HG02943 (cell line): ENCODE results near the gene KRCC1.
A peak's percentile ranks its signal among the peaks of the same experiment; 100 is the strongest.
"Not testable (repeated sequence)": the region's sequence is repeated elsewhere in the genome, so short reads cannot be mapped to it uniquely, and the experiment has no call there.

Experiments
- ATAC-seq: cut with Tn5 transposase; IDR thresholded peaks from one replicate; pipeline ENCODE4 v1.9.1; 2021; ENCODE audit warnings: mild to moderate bottlenecking, low read depth, moderate library complexity; ENCODE audit not compliant: unreplicated experiment

Gene KRCC1

GRCh38 chr2:88048541-88048940, 7.0 kb downstream of the KRCC1 start:
- no peak for ATAC-seq

- not testable (repeated sequence) for ATAC-seq
These were observed 10.0 kb downstream of the KRCC1 start for GRCh38 chr2:88045561-88045960.

- no peak for ATAC-seq
These were observed 13.1 kb downstream of the KRCC1 start for GRCh38 chr2:88042476-88042875.

DNA sequence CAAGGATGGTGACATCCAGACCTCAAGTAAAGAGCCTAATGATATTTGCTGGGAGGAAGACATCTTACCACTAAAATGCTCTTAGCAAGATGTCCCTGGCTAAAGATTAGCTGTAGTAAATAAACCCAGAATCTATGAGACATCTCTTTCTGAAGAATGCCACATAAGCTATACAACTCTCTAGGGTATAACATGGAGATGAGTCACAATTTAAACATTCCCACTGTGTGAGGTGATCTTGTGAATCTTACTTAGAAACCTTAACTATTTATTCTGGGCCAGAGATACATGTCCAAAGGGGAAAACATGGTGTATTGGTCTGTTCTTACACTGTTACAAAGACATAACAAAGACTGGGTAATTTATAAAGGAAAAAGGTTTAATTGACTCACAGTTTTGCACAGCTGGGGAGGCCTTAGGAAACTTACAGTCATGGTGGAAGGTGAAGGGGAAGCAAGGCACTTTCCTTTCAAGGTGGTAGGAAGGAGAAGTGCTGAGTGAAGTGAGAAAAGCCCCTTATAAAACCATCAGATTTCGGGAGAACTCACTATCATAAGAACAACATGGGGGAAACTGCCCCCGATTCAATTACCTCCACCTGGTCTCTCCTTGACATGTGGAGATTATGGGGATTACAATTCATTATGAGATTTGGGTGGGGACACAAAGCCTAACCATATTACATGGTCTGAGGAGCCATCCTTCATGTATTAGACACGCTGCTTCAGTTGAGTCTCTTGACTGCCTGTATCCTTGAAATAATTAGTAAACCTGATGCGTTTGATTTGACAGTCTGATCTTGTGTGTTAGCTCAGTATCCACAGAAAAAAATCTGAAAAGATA, 17.1 kb downstream of the KRCC1 start:
- no peak for ATAC-seq

DNA sequence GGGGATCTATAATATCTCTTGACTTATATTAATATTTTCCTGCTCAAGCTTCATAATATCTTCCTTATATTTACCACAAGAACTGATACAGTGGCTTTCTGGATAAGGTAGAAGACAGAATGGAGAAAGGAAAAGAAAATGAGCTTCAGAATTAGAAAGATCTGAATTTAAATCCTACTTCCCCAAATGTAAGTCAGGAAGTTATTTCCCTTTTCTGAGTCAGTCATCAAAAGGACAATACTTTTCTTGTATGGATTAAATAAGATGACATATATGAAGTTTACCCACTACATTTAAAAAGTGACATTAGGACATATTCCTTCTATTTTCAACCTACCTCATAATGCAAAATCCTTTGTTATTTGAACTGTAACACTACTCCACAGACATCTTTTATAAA, 19.0 kb downstream of the KRCC1 start:
- ATAC-seq: no peak

GRCh38 chr2:88036182-88036581, 19.4 kb downstream of the KRCC1 start:
- no peak for ATAC-seq

GRCh38 chr2:88032070-88032702, 23.4 kb downstream of the KRCC1 start:
- no peak for ATAC-seq

DNA sequence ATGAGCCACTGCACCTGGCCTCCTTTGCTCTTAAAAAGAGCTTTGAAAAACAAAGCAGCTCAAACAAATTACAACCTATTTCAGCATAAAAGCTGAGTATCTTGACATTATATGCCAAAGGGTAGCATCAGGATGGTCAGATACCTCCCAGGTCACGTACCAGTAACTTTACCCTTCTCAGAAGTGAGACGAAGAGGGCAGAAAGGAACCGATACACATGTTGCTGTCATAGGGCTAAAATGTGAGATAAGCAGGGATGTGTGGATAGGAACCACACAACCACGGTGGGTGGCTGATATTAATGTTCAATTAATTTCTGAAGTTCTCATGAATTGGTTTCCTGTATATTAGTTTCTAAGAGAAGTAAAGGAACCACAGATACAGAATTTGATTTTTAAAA, 26.7 kb downstream of the KRCC1 start:
- no peak for ATAC-seq

DNA sequence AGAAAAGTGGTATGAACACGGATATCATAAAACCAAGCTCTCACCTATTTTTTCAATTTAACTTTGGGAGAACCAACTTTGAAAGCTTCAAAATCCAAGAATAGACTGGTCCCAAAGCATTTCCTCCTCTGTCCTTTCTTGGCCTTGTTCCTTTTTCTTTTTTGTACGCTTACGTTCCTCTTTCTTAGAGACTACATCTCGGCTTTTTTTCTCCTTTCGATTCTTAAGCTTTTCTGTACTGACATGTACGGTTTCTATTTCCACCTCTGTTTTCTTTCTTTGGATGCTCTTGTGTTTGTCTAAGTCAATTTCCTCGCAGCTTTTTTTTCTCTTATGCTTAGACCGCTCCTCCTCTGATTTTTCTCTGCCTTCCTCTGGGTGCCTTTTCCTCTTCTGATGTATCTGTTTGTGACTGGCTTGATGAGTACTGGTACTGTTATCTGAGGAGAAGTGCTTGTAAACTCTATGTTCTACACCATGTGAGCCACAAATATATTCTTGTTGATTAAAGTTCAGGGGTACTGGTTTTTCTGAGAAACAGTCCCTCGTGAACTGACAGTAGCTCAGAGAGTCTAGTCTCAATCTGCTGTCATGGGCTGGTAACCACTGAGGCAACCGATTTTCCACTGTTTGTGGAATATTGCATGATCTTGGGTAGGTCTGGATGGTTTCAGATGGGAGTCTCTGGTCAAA, 27.7 kb downstream of the KRCC1 start:
- ATAC-seq: no peak

DNA sequence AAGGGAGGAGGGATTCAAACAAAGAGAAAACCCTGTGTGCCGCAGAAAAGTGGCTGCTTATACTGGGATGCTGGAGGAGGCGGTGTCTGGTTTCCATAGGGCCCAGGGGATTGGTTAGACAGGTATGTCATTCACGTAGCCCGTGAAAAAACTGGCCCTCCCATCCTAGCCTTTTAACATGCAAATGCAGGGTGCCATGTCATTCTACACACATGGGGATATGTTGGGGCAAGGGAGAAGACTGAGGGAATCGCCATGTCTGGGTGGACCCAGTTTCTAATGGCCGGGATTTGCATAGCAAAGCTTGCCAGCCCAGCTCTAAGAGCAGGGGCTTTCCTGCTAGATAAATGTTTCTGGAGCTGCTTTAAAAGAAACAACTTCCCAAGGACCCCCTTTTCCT, 31.1 kb downstream of the KRCC1 start:
- no peak for ATAC-seq

DNA sequence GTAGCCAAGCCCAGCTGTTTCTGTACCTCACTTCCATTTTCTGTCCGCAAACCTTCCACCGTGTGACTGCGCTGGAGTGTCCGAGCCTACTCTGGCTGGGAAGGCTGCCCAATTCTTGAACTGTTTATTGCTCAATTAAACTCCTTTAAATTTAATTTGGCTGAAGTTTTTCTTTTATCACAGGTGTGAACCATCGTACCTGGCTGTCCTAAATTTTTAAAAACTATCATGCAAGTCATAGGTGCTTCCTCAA, 33.0 kb downstream of the KRCC1 start:
- ATAC-seq: no peak

DNA sequence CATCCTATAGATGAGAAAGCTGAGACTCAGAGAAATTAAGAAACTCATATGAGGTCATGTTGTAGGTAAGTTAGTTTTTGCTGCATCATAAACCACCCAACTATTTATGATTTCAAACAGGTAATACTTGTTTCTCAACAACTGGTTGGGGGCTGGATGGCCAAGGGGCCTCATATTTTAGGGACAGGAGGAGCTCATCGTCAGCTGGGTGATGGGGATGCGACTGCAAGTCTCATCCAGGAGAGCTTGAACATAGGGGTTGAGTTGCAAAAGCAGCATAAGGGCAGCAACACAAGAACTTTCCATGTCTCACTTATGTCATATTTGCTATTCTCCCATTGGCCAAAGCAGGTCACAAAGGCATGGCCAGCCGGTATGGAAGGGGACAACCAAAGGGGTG, 35.6 kb downstream of the KRCC1 start:
- no peak for ATAC-seq

- no peak for ATAC-seq
These were observed 36.7 kb downstream of the KRCC1 start for GRCh38 chr2:88018909-88019308.

GRCh38 chr2:88018077-88018805, 37.3 kb downstream of the KRCC1 start:
- ATAC-seq: not testable (repeated sequence)

DNA sequence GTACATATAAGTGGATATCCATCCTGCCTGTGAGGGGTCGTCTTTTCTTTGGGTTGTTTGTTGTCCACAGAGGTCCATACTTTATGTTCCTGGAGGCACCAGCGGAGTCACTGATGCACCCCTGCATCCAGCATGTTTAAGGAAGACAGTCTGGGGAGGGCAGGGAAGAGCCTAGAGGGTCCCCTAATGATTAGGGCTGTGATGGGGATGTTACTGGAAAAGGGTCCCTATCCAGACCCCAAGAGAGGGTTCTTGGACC, 37.9 kb downstream of the KRCC1 start:
- ATAC-seq: not testable (repeated sequence)

GRCh38 chr2:88016960-88017779, 38.4 kb downstream of the KRCC1 start:
- peak; percentile 59 for ATAC-seq

GRCh38 chr2:88016086-88016959, 39.3 kb downstream of the KRCC1 start, which contains the start of gene RNU2-63P:
RNU2-63P (minus strand) TSS chr2:88016547.
- peak; percentile 83 for ATAC-seq

DNA sequence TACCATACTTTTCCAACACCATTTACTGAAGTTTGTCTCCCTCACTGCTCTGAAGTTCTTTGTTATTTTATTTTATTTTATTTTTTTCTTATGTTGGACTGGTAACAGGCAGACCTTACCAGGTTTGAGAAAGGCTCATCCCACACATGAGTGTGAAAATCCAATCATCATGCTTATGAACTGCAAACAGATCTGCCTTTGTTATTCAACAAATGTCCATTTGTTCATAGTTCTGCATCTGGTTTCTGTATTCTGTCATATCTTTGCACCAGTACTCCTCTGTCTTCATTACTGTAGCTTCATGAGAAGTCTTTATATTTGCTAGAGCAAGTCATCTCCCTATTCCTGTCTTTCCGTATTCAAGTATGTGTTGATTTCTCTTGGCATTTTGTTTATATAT, 44.6 kb downstream of the KRCC1 start:
- no peak for ATAC-seq

- no peak for ATAC-seq
These were observed 45.4 kb downstream of the KRCC1 start for GRCh38 chr2:88010136-88010535.
